ENCODE results near the gene IFNAR1. TPM values are rescaled to one million over a fixed set of nuclear protein-coding genes. Genes with fewer than 3 reads are reported as not detected.

The IFNAR1 gene
- total and polyA plus RNA-seq, 5 donors, result 9.6 to 28.7 (median 25.1) TPM

GRCh38 chr21:33402001-33402979 is 77.5 kb downstream of the IFNAR1 start:
- Histone ChIP-seq H3K9me3 (ENCODE audit: control insufficient read depth, low read length) (no peaks in the 10 kb centered on the region), H3K4me1 (ENCODE audit: control insufficient read depth, insufficient read depth, low read length) (peaks cover 9% of the 10 kb centered on the region), H3K27me3 (ENCODE audit: control insufficient read depth, insufficient read depth) (no peaks in the 10 kb centered on the region), H3K27ac (ENCODE audit: low read length) (peak overlapping the region; percentile 57), H3K4me3 (ENCODE audit: low read length) (peak overlapping the region; percentile 84)
- 45% methylated on average over 45 of the region's 45 CpGs for WGBS
- intact Hi-C loops (cut with DNase I), result no loop called here
- ATAC-seq (peak; percentile 69 to 70), DNase-seq (peak; percentile 74 to 87 (median 87))

GRCh38 chr21:33403128-33403785 is 78.5 kb downstream of the IFNAR1 start, which contains the start of gene IFNGR2:
IFNGR2 (plus strand) TSS chr21:33403413; CDS start chr21:33403544, 131 bp downstream.
- Histone ChIP-seq H3K27ac (ENCODE audit: low read length) (peak within 1 kb of the TSS; percentile 57), H3K9me3 (ENCODE audit: control insufficient read depth, low read length) (no peaks in the 10 kb centered on the region), H3K4me1 (ENCODE audit: control insufficient read depth, insufficient read depth, low read length) (peaks cover 9% of the 10 kb centered on the region), H3K27me3 (ENCODE audit: control insufficient read depth, insufficient read depth) (no peaks in the 10 kb centered on the region), H3K4me3 (ENCODE audit: low read length) (peak within 1 kb of the TSS; percentile 84)
- ATAC-seq (peak; percentile 66 to 77), DNase-seq (peak; percentile 50 to 84 (median 84))
- intact Hi-C loops (cut with DNase I), result no loop called here
- WGBS, result under 1% methylated on average over 89 of the region's 89 CpGs

GRCh38 chr21:33403786-33404585 is 79.2 kb downstream of the IFNAR1 start:
- ATAC-seq (peak; percentile 68 to 76), DNase-seq (peak; percentile 67 to 90 (median 90))
- no peaks in the 10 kb centered on the region for H3K27me3 ChIP-seq (ENCODE audit: control insufficient read depth, insufficient read depth)
- H3K9me3 ChIP-seq (ENCODE audit: control insufficient read depth, low read length), result no peaks in the 10 kb centered on the region
- WGBS, result 3% methylated on average over 47 of the region's 47 CpGs
- intact Hi-C loops (cut with DNase I), result no loop called here
- peak overlapping the region; percentile 84 for H3K4me3 ChIP-seq (ENCODE audit: low read length)
- peak overlapping the region; percentile 21 for H3K27ac ChIP-seq (ENCODE audit: low read length)
- H3K4me1 ChIP-seq (ENCODE audit: control insufficient read depth, insufficient read depth, low read length), result peaks cover 9% of the 10 kb centered on the region

- intact Hi-C loops (cut with DNase I), result no loop called here
- no peak overlapping the region for H3K27ac ChIP-seq (ENCODE audit: low read length)
- DNase-seq, result no peak
- H3K4me1 ChIP-seq (ENCODE audit: control insufficient read depth, insufficient read depth, low read length), result peaks cover 9% of the 10 kb centered on the region
- WGBS, result 61% methylated on average over 5 of the region's 5 CpGs
- ATAC-seq, result no peak
- no peaks in the 10 kb centered on the region for H3K9me3 ChIP-seq (ENCODE audit: control insufficient read depth, low read length)
- H3K4me3 ChIP-seq (ENCODE audit: low read length), result no peak overlapping the region
- no peaks in the 10 kb centered on the region for H3K27me3 ChIP-seq (ENCODE audit: control insufficient read depth, insufficient read depth)
These were observed 81.7 kb downstream of the IFNAR1 start for GRCh38 chr21:33406493-33406892.

Other genes with a start within 250 kb of the IFNAR1 start
- gene IFNAR2, start 95.0 kb upstream of the IFNAR1 start, total RNA-seq, result 10 to 100 TPM; 11.8 to 21.7 (median 16.8) TPM
- 12.7 TPM for gene IFNAR2, start 95.0 kb upstream of the IFNAR1 start, polyA plus RNA-seq
- gene IL10RB, start 58.6 kb upstream of the IFNAR1 start, total RNA-seq, result 10 to 100 TPM in 3 of 4 donors, 1 to 10 TPM in 1; 9.8 to 11.9 (median 11.3) TPM
- 11.6 TPM for gene IL10RB, start 58.6 kb upstream of the IFNAR1 start, polyA plus RNA-seq
- gene IFNGR2, start 78.4 kb downstream of the IFNAR1 start, total RNA-seq, result 10 to 100 TPM; 37.5 to 47.4 (median 42.2) TPM
- 37.4 TPM for gene IFNGR2, start 78.4 kb downstream of the IFNAR1 start, polyA plus RNA-seq
- gene TMEM50B, start 155.0 kb downstream of the IFNAR1 start, total RNA-seq, result 10 to 100 TPM; 38.8 to 49.3 (median 41.2) TPM
- gene TMEM50B, start 155.0 kb downstream of the IFNAR1 start, polyA plus RNA-seq, result 37.0 TPM
- 1 to 10 TPM; 3.8 to 6.0 (median 5.7) TPM for gene DNAJC28, start 166.7 kb downstream of the IFNAR1 start, total RNA-seq
- gene DNAJC28, start 166.7 kb downstream of the IFNAR1 start, polyA plus RNA-seq, result 6.2 TPM
- 10 to 100 TPM; 28.6 to 47.4 (median 31.3) TPM for gene GART, start 217.1 kb downstream of the IFNAR1 start, total RNA-seq
- gene GART, start 217.1 kb downstream of the IFNAR1 start, polyA plus RNA-seq, result 12.7 TPM
- 100 to 1,000 TPM; 162 to 204 (median 178) TPM for gene SON, start 218.1 kb downstream of the IFNAR1 start, total RNA-seq
- gene SON, start 218.1 kb downstream of the IFNAR1 start, polyA plus RNA-seq, result 91.2 TPM

All from right cardiac atrium (tissue), 5 donors.